IPS-NIHi7 (cell line): ENCODE data around the gene CASK.

ENCODE experiments used
- DNase-seq: peaks from one replicate; pipeline ENCODE4 v3.0.0; 2012; ENCODE audit warnings: mixed read lengths; ENCODE audit errors: extremely low spot score

CASK gene, protein sequence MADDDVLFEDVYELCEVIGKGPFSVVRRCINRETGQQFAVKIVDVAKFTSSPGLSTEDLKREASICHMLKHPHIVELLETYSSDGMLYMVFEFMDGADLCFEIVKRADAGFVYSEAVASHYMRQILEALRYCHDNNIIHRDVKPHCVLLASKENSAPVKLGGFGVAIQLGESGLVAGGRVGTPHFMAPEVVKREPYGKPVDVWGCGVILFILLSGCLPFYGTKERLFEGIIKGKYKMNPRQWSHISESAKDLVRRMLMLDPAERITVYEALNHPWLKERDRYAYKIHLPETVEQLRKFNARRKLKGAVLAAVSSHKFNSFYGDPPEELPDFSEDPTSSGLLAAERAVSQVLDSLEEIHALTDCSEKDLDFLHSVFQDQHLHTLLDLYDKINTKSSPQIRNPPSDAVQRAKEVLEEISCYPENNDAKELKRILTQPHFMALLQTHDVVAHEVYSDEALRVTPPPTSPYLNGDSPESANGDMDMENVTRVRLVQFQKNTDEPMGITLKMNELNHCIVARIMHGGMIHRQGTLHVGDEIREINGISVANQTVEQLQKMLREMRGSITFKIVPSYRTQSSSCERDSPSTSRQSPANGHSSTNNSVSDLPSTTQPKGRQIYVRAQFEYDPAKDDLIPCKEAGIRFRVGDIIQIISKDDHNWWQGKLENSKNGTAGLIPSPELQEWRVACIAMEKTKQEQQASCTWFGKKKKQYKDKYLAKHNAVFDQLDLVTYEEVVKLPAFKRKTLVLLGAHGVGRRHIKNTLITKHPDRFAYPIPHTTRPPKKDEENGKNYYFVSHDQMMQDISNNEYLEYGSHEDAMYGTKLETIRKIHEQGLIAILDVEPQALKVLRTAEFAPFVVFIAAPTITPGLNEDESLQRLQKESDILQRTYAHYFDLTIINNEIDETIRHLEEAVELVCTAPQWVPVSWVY

GRCh38 chrX:41923211-41923977 is at the start of gene CASK:
Gene CASK, minus strand, starts transcription at chrX:41923554. Its CDS starts 566 bp downstream, at chrX:41922988.
- peak; percentile 95 for DNase-seq

- no peak for DNase-seq
Measured at GRCh38 chrX:41971346-41971745, 48.0 kb upstream of the CASK start.

DNA sequence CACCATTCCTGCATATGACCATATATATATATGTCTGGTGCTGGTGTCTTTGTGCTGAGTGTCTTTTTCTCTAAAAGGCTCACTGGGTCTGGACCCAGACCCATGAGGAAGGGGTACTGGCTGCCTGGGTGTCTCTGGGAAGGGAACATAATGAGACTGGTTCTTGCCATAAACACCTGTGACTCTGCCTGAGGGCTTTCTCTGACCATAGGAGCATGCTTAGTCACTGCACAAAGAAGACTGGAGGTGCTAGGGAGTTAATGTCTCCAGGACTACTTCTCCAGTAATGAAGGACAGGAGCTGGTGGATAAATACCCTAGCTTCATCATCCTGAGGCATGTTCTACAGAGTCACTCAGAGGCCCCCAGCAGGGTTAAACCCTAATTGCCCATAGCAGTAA is 47.1 kb upstream of the CASK start:
- no peak for DNase-seq

DNA sequence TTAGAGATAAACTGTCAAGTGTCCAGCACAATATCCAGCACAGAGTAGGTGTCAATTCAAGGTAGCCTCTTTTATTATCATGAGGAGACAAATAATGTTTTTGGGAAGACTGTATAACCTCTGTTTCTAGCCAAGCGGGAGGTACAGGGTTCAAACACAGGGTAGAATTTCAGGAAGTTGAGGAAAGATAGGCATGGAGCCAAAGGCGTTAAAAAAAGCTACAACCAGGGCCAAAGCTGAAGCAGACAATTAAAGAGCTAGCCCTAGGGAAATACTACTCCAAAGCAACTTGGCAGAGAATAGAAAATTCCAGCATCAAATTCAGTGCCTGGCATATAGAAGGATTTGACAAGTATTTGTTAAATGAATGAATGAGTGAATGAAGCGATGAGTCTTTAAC is 40.0 kb upstream of the CASK start:
- DNase-seq = no peak

- no peak for DNase-seq
Measured at GRCh38 chrX:41960142-41960541, 36.8 kb upstream of the CASK start.

DNA sequence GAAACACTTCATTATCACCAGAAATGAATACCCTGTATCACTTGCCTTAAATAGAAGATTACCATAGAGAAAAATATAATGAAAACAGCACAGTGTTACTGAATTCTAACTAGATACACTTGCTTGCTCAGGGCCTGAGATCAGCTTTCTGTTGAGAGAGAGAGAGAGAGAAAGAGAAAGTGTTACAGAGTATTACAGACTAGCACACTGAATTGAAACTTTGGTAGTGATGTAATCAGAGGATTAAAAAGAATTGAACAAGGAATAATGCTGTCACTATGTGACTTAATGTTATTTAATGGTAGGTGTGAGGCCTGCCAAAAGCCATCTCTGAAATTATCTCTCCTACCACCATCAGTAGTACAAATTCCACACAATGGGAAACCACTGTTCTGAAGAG is 35.5 kb upstream of the CASK start:
- no peak for DNase-seq

DNA sequence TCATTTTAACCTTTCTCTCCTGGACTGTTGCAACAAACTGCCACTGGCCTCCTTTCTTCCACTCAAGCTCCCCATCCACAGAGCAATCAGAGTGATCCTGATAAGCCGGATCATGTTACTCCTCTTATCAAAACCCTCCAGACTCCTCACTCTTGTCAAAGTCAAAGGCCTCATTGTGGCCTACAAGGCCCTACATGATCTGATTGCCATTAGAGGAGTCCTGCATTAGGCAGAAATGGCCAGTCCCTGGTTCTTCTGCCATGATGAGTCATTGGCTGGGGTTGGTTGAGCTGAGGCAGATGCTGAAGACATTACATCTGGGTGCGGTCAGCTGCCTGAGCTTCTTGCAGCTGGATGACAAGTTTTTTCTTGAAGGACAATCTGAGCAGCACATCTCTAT is 32.7 kb upstream of the CASK start:
- DNase-seq = no peak

GRCh38 chrX:41952102-41952501 is 28.7 kb upstream of the CASK start:
- DNase-seq = no peak

DNA sequence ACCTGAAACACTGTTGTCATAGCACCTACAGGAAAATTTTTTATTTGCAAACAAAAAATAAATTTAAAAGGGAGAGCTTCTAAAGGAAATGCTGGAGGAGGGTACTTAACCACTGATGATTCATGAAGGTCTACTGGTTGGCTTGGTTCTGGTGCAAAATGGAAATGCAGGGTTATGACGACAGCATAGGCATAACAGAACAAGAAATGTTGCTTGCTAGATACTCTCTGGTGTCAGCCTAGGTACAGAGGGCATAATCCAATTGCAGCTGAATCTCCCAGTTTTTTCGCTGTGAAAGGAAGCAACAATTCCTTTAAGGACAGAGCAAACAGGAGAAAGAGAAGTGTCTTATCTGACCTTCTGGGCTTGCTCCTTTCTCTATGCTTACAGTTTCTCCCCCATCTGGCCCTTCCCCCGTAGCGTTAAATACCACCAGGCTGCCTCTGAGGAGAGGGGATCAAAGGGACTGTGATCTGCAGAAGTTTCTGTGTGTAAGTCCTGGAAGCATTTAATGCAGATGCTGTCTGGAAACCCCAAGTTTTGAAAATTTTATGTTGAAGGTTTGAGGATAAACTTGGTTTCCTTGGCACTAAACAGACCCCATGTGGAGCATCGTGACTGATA is 23.7 kb upstream of the CASK start:
- DNase-seq = peak; percentile 40

DNA sequence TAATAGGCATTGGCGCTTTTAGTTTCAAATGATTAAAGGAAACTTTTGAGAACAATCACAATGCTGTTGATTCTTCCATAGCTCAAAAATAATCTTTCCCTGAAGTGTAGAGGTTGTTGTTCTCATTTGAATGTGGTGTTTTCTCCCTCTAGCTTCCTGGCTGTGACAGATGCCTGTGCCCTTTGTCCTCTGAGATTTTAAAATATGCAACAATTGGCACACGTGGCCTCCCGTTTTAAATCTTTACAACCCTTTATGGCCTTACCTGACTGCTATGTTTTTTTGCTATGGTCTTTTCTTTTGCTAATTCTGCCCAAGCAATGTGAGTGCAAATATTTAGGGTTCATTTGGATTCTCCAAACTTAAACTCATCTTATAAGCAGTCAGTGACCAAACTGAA is 22.9 kb upstream of the CASK start:
- DNase-seq = no peak

DNA sequence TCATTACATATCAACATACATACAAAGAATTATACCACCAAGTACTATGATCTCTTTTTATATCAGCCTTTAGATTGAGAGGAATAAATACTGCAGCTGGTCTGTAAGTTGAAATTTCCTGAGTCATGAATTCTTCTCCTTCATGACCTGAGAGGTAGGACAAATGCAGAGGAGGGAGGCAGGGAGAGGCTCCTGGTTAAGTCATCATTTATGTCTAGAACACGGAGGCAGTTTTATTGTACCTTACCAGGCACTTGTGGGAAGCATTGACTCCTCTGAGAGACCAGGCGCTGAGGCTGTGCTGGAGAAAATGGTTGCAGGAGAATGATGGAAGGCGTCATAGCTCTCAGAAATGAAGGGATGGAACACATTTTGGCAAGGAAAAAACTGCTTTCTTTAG is 12.5 kb upstream of the CASK start:
- no peak for DNase-seq

- no peak for DNase-seq
Measured at GRCh38 chrX:41933546-41933945, 10.2 kb upstream of the CASK start.

GRCh38 chrX:41932885-41933284 is 9.5 kb upstream of the CASK start:
- no peak for DNase-seq

- no peak for DNase-seq
Measured at GRCh38 chrX:41931591-41931990, 8.2 kb upstream of the CASK start.

DNA sequence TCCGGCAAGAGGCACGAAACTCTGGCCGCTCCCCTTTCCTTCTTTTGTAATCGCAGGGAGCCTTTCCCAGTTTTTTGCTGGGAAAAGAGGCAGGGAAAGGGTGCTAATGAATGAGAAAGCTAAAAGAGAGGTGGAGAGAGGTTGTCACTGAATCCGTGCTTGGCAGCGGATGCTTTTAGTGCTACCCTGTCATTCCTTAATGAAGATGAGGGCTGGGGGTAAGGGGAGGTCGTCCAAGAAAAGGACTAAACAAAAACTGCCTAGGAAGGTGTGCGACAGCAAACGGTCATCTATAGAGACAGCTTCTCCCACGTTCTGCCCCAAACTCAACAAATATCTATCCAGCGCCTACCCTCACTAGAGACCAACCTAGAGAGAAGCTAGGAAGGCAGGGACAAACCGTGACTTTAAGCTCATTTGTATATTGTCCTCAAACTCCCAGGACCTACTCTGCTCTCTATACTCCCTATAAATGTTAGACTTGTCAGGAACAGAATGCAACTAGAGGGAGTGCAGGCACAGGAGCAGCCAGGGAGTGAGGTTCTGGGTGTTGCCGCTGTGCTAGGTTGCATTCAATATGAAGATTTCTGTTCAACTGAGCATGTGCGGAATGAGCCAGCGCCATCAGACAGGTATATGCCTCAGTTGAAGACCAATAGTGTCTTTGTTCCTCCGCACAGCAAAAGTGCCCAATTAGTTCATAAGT is 777 bp upstream of the CASK start:
- DNase-seq = peak; percentile 33

DNA sequence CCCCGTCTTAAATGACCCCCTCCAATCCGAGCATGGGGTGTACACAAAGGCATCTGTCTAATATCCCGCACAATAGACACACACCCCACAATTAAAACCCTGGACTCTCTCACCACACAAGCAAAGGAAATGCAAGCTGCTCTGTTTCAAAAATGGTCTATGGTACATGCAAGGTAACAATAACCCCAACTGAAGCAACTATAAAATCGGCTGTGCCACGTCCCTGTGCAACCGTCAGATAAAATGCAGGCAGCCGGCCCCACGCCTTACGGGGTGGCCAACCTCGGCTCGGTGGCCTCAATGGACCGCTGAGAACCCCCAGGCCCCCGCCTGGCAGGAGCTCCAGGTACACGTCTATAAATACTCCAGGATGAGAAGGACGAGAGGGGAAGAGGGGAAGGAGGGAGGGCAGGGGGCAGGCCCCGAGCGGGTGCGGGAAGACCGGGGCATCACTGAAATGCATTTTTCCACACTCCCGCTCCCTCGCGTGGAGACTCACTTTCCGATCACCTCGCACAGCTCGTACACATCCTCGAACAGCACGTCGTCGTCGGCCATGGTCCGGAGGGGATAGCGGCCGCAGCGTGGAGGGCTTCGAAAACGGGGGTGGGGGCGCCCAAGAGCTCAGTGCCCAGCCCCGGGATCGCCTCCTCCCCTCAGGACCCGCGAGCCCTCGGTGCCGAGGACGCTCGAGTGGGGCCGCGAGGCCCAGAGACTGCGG is 763 bp downstream of the CASK start:
- peak; percentile 31 for DNase-seq

GRCh38 chrX:41921492-41922430 is 1.6 kb downstream of the CASK start:
- DNase-seq = no peak

DNA sequence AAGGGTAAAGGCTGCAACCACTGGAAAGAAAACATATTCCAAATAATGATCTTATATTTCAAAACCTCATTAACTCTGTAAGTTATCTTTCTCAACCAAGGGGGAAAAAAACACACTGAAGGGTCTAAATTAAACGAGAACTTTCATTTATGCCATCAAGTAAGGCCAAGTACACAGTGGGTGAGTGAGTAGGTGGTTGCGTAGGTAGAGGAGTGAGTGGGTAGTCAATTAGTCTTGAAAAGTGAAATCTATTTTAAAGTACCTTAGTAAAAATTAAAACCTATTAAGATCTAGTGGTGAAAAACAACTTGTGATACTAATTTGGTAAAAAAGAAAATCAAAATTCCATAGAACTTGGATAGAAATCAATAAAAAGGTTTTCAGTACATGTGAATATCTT is 3.5 kb downstream of the CASK start:
- DNase-seq = no peak

GRCh38 chrX:41917517-41917916 is 5.8 kb downstream of the CASK start:
- DNase-seq = no peak
